GM12878 (cell line): Measurements from ENCODE around the gene ZNF624.

Experiments used
- ATF2 ChIP-seq: IDR thresholded peaks from 2 replicates; pipeline ENCODE4 v1.6.1; 2012; ENCODE audit warnings: low read length, inconsistent platforms
- EZH2 ChIP-seq: IDR thresholded peaks from 2 replicates; pipeline ENCODE4 v1.6.1; 2012; ENCODE audit warnings: low read depth, mild to moderate bottlenecking, control low read depth, inconsistent platforms, low read length, borderline replicate concordance; ENCODE audit not compliant: control insufficient read depth
- JUND ChIP-seq: IDR thresholded peaks from 2 replicates; pipeline ENCODE4 v1.6.1; 2012; ENCODE audit warnings: low read depth, mild to moderate bottlenecking, low read length, improper control_type of control experiment, moderate library complexity
- NBN ChIP-seq: fragments of 450-650 bp; IDR thresholded peaks from 2 replicates; pipeline ENCODE4 v1.6.1; 2016
- RAD21 ChIP-seq: IDR thresholded peaks from 2 replicates; pipeline ENCODE4 v1.6.1; 2011; ENCODE audit warnings: mild to moderate bottlenecking, low read depth, low read length, moderate library complexity; ENCODE audit not compliant: insufficient read depth
- STAT1 ChIP-seq: fragments of 450-650 bp; conservative IDR thresholded peaks from 2 replicates; pipeline ENCODE4 v1.6.1; 2014; ENCODE audit warnings: antibody characterized with exemption, mild to moderate bottlenecking
- YY1 ChIP-seq: IDR thresholded peaks from 2 replicates; pipeline ENCODE4 v1.6.1; 2011; ENCODE audit warnings: low read depth, mild to moderate bottlenecking, low read length
- TF ChIP-seq, protein P1 (sequence below): IDR thresholded peaks from 2 replicates; pipeline ENCODE4 v1.6.1; 2011; ENCODE audit warnings: mild to moderate bottlenecking, low read depth, low read length, moderate library complexity; ENCODE audit not compliant: insufficient replicate concordance

GRCh38 chr17:16573466-16573865 lies 80.2 kb downstream of the ZNF624 start:
- TF ChIP-seq STAT1: no peak
- TF ChIP-seq JUND: no peak
- TF ChIP-seq EZH2: no peak
- TF ChIP-seq NBN: no peak
- no peak for TF ChIP-seq RAD21
- no peak for TF ChIP-seq ATF2
- no peak for TF ChIP-seq YY1
- TF ChIP-seq, protein P1, sequence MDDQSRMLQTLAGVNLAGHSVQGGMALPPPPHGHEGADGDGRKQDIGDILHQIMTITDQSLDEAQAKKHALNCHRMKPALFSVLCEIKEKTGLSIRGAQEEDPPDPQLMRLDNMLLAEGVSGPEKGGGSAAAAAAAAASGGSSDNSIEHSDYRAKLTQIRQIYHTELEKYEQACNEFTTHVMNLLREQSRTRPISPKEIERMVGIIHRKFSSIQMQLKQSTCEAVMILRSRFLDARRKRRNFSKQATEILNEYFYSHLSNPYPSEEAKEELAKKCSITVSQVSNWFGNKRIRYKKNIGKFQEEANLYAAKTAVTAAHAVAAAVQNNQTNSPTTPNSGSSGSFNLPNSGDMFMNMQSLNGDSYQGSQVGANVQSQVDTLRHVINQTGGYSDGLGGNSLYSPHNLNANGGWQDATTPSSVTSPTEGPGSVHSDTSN: no peak
